ENCODE data around the gene PARP6.
A peak's percentile ranks its signal among the peaks of the same experiment; 100 is the strongest.

PARP6 gene

GRCh38 chr15:72199721-72200212, 72.6 kb downstream of the PARP6 start:
- DNase-seq (ENCODE audit: low spot score) = peak; percentile 92

GRCh38 chr15:72199205-72199515, 73.2 kb downstream of the PARP6 start:
- DNase-seq (ENCODE audit: low spot score) = no peak

- no peak for DNase-seq (ENCODE audit: low spot score)
Measured at GRCh38 chr15:72198356-72199204, 73.8 kb downstream of the PARP6 start.

- peak; percentile 90 for DNase-seq (ENCODE audit: low spot score)
Measured at GRCh38 chr15:72197460-72198355, 74.6 kb downstream of the PARP6 start, which contains the start of gene GRAMD2A. Gene GRAMD2A, minus strand, starts transcription at chr15:72197787.

- DNase-seq (ENCODE audit: low spot score) = no peak
Measured at GRCh38 chr15:72197041-72197459, 75.3 kb downstream of the PARP6 start.

- DNase-seq (ENCODE audit: low spot score) = no peak
Measured at GRCh38 chr15:72196409-72197040, 75.8 kb downstream of the PARP6 start.

GRCh38 chr15:72195101-72195511, 77.2 kb downstream of the PARP6 start:
- DNase-seq (ENCODE audit: low spot score) = no peak

GRCh38 chr15:72193836-72194396, 78.4 kb downstream of the PARP6 start:
- no peak for DNase-seq (ENCODE audit: low spot score)

GRCh38 chr15:72192416-72192815, 79.9 kb downstream of the PARP6 start:
- no peak for DNase-seq (ENCODE audit: low spot score)
